Nephron (organoid): ENCODE measurements around the gene TMEM106B.

ENCODE experiments used
- H3K27ac Mint-ChIP-seq, 3 experiments: 2 replicates each; pipeline ENCODE4 v1.8.0; 2020; ENCODE audit warnings: mixed read lengths in 3 of 3, mild to moderate bottlenecking in 2 of 3, moderate library complexity in 1 of 3
- H3K27me3 Mint-ChIP-seq: 2 replicates; pipeline ENCODE4 v1.8.0; 2021; ENCODE audit warnings: low read depth, mild to moderate bottlenecking, moderate library complexity, mixed read lengths
- H3K36me3 Mint-ChIP-seq: 2 replicates; pipeline ENCODE4 v1.8.0; 2020; ENCODE audit warnings: low read depth, mixed read lengths
- H3K4me1 Mint-ChIP-seq: 2 replicates; pipeline ENCODE4 v1.8.0; 2020; ENCODE audit warnings: mixed read lengths
- H3K4me3 Mint-ChIP-seq, 3 experiments: 2 replicates each; pipeline ENCODE4 v1.8.0; 2020; ENCODE audit warnings: mild to moderate bottlenecking in 3 of 3, mixed read lengths in 3 of 3, moderate library complexity in 2 of 3
- H3K9me3 Mint-ChIP-seq: 2 replicates; pipeline ENCODE4 v1.8.0; 2020; ENCODE audit warnings: mixed read lengths
- CTCF ChIP-seq, 3 experiments: fragments of 200-600 bp; sonication (generic); IDR thresholded peaks; one replicate each; pipeline ENCODE4 v1.5.0; 2021; ENCODE audit warnings: antibody characterized with exemption in 3 of 3; ENCODE audit not compliant: unreplicated experiment in 3 of 3

TMEM106B gene

DNA sequence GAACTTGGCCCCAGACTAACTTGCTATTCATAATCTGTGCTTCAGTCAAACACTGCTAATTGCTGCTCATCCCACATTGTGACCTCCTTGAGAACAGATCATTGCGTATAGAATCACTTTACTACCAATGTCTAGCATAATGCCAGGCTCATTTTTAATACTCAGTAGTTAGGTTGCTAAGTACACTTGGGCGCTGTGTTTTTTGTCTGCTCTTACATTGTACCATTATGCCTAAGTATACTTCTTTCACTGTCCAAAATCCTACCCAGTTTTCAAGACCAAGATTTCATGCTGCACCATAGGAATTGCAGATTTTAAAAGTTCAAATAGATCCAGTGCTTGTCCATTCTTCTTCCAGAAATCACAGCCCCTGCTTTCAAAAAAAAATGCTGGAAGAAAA is 32.8 kb upstream of the TMEM106B start:
- no peaks in the 10 kb centered on the region for H3K27me3 Mint-ChIP-seq
- no peaks in the 10 kb centered on the region for H3K4me1 Mint-ChIP-seq
- H3K9me3 Mint-ChIP-seq: no peaks in the 10 kb centered on the region
- peak overlapping the region in 1 of 3 experiments; percentile 38 for H3K27ac Mint-ChIP-seq
- no peak overlapping the region for H3K4me3 Mint-ChIP-seq
- no peaks in the 10 kb centered on the region for H3K36me3 Mint-ChIP-seq
- no peak for TF ChIP-seq CTCF (IDR thresholded peaks at IDR 0.05; ENCODE audit: unreplicated experiment in 3 of 3)

- Mint-ChIP-seq H3K4me3 (no peak overlapping the region), H3K9me3 (peaks cover 2% of the 10 kb centered on the region), H3K27ac (no peak overlapping the region), H3K36me3 (no peaks in the 10 kb centered on the region), H3K27me3 (no peaks in the 10 kb centered on the region), H3K4me1 (no peaks in the 10 kb centered on the region)
- TF ChIP-seq CTCF (IDR thresholded peaks at IDR 0.05; ENCODE audit: unreplicated experiment in 3 of 3): no peak
These were observed 16.7 kb upstream of the TMEM106B start for GRCh38 chr7:12194426-12194825.

GRCh38 chr7:12196386-12196785 is 14.7 kb upstream of the TMEM106B start:
- Mint-ChIP-seq H3K9me3 (no peaks in the 10 kb centered on the region), H3K4me1 (no peaks in the 10 kb centered on the region), H3K36me3 (no peaks in the 10 kb centered on the region), H3K4me3 (no peak overlapping the region), H3K27ac (no peak overlapping the region), H3K27me3 (no peaks in the 10 kb centered on the region)
- TF ChIP-seq CTCF (IDR thresholded peaks at IDR 0.05; ENCODE audit: unreplicated experiment in 3 of 3): no peak

- Mint-ChIP-seq H3K27me3 (peaks cover 4% of the 10 kb centered on the region), H3K4me1 (no peaks in the 10 kb centered on the region), H3K36me3 (no peaks in the 10 kb centered on the region), H3K4me3 (no peak overlapping the region), H3K27ac (peak overlapping the region in 2 of 3 experiments; percentile 4 to 17), H3K9me3 (no peaks in the 10 kb centered on the region)
- no peak for TF ChIP-seq CTCF (IDR thresholded peaks at IDR 0.05; ENCODE audit: unreplicated experiment in 3 of 3)
These were observed 11.7 kb upstream of the TMEM106B start for GRCh38 chr7:12199363-12199762.

GRCh38 chr7:12207046-12207445 is 4.0 kb upstream of the TMEM106B start:
- Mint-ChIP-seq H3K4me1 (peaks cover 9% of the 10 kb centered on the region), H3K27me3 (peaks cover 36% of the 10 kb centered on the region), H3K36me3 (no peaks in the 10 kb centered on the region), H3K27ac (no peak overlapping the region), H3K4me3 (no peak overlapping the region), H3K9me3 (no peaks in the 10 kb centered on the region)
- TF ChIP-seq CTCF (IDR thresholded peaks at IDR 0.05; ENCODE audit: unreplicated experiment in 3 of 3): no peak

DNA sequence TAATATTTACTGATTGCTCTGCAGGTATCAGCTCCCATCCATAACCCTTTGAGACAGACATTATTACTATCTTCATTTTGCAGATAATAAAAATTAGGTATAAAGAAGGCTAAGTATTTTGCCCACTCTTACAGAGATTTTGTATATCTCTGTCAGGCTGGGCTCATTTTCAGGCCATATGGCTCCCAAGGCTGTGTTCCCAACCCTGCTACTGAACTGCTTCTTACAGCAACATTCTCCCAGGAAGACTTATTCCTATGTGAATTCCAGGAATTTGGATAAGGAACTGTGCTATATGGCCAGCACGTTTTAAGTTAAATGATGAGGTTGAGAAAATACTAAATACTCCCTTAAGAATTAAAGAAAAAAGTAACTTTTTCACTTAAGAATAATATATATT is 1.9 kb upstream of the TMEM106B start:
- Mint-ChIP-seq H3K27me3 (peaks cover 36% of the 10 kb centered on the region), H3K27ac (no peak overlapping the region), H3K36me3 (peaks cover 3% of the 10 kb centered on the region), H3K4me1 (peaks cover 22% of the 10 kb centered on the region), H3K4me3 (peak overlapping the region in 1 of 3 experiments; percentile 29), H3K9me3 (no peaks in the 10 kb centered on the region)
- no peak for TF ChIP-seq CTCF (IDR thresholded peaks at IDR 0.05; ENCODE audit: unreplicated experiment in 3 of 3)
